Right renal cortex interstitium (tissue), 3 donors: ENCODE data around the gene RNF111. TPM values are rescaled to one million over a fixed set of nuclear protein-coding genes. Genes with fewer than 3 reads are reported as not detected.

Source experiments
- DNase-seq, 3 donors: peaks; one replicate each; pipeline ENCODE4 v3.0.0-alpha.2; 2013; ENCODE audit warnings: low read depth in 3 of 3, low spot score in 2 of 3
- polyA plus RNA-seq, 3 donors: library from polyadenylated mRNA; unstranded; fragments of 120-200 nt; gene quantifications; one replicate each; pipeline ENCODE4 v1.2.1, GENCODE V29; 2013; ENCODE audit not compliant: insufficient read length in 3 of 3

Gene RNF111
- 10 to 100 TPM; 36.9 to 37.9 (median 37.0) TPM for polyA plus RNA-seq

DNA sequence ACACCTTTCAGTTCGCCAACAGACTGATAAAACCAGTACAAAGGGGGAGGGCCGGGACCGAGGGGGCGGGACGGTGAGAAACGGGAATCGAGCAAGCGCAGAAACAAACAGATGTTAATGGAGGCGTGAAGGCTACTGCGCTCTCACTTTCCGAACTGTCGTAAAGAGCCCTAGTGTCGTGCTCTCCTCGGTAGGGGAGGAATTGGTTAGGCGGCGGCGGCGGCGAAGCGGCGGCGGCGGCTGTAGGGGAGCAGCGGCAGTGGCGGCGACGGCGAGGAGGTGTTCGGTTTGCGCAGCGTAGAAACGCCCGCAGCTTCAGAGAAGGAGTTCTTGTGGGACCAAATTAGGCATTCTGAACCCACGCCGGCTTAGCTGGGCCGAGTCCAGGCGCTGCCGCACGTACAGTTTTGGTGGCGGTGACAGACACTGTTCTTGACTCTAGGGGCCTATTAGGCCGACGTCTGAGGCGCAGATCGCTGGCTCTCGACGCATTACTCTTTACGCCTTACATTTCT is at the start of gene RNF111:
Gene RNF111, plus strand, starts transcription at position 173 of the 515 bp plus-strand sequence. CDS start 43,160 bp downstream, outside the sequence.
- peak; percentile 72 to 92 (median 91) for DNase-seq

DNA sequence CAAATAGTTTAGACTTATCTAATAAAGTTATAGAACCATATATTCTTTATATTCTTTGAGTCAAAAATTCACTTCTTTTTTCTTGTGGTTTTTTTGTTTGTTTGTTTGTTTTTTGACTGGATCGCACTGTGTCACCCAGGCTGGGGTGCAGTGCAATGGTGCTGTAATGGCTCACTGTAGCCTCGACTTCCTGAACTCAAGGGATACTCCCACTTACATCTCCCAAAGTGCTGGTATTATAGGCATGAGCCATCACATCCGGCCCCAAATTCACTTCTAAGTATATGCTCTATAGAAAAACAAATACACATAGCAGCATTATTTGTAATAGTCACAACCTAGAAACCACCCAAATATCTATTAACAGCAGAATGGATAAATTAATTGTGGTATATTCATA is 40.3 kb upstream of the RNF111 start:
- DNase-seq: no peak

DNA sequence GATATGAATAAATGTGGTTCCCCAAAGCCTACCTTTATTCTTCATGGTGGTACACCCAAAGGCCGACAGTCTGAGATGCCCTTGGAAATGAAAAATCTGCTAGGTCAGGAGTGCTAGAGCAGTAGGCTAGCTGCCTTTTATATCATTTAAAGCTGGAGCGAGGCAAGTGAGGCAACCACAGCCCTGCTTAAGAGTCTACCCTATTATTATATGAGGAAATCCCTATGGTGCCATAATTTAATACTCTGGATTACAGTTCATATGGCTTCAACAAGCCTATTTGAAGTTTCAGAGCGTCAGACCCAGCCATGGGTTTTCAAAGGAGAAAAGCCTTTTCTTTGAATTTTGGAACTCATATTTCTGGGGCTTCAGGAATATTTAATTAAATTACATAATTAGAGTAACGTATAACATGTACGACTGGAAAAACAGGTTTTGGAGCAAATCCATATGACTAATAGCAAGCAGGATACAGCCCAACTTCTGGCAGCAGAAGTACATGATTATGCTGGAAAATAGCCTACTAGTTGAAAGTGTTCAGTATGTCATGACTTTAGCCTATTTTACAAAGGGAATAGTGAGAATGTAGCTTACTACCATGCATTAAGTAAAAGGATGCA is 36.0 kb upstream of the RNF111 start:
- no peak for DNase-seq

DNA sequence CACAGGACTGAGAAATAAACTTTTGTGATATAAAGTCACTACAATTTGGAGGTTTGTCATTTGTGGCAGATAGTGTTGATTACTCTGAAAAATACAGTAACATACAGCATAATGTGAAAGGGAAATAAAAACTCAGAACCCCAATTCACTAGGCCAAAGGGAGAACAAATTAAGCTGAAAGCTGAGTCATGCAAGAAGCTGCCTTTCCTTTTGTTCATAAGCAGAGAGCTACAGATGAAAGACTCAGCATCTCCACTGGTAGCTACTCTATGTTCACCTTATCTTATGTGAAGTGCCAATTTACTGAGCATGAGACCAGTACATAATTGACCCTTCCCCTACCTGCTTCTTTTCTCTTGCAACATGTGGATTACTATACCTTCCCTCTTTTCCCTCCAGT is 34.7 kb upstream of the RNF111 start:
- no peak for DNase-seq

DNA sequence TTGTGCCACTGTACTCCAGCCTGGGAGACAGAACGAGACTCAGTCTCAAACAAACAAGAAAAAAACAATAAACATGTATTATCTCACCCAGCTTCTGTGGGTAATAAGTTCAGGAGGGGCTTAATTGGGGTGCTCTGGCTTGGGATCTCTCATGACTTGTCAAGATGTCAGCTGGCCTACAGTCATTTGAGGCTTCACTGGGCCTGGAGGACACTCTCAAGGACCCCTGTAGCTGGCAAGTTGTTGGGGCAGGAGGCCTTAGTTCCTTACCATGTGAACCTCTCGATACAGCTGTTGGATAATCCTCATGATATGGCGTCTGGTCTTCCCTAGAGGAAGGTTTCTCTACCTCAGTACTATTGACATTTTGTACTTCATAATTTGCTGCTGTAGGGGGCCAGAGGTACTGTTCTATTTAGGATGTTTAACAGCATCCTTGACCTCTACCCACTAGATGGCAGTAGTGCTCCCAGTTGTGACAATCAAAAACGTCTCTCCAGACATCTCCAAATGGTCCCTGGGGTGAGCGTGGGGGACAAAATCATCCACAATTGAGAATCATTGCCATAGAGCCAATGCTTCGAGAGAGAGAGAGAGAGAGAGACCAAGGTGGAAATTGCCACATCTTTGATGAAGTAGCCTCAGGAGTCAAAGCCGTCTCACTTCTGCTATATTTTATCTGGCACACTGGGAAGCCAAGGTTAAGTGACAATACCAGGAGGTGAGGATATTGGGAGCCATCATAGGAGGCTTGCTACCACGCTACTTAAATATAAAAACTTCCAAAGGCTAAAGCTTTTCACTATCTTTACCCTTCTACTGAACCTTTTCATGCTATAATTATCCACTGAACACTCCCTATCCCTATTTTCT is 30.1 kb upstream of the RNF111 start:
- DNase-seq: peak in 1 of 3 donors; percentile 19

DNA sequence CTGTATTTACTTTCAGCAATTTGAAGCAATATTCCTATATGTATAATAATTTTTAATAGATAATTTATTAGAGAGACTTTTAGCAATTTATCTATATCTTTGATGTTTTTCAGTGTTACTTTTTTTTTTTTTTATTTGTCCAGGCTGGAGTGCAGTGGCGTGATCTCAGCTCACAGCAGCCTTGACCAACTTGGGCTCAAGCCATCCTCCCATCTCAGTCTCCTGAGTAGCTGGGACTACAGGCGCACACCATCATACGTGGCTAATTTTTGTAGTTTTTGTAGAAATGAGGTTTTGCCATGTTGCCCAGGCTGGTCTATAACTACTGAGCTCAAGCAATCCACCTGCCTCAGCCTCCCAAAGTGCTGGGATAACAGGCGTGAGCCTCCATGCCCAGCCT is 28.7 kb upstream of the RNF111 start:
- DNase-seq: no peak

DNA sequence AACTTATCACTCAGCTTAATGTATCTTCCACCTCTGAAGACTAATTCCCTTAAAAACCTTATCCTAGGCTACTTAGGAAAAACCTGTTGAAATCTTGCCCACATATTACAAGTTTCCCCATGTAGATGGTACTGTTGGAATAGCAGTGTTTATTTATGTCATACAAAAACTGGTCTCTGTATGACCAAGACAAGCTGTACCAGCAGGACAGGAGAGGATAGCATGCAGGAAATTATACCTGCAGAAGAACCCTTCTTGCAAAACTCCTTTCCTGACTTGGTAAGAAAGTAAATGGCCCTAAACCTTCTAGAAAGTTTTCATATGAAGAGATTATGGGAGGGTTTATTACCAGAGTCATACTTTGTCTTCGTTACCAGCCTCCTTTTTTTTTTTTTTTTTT is 25.3 kb upstream of the RNF111 start:
- DNase-seq: no peak

DNA sequence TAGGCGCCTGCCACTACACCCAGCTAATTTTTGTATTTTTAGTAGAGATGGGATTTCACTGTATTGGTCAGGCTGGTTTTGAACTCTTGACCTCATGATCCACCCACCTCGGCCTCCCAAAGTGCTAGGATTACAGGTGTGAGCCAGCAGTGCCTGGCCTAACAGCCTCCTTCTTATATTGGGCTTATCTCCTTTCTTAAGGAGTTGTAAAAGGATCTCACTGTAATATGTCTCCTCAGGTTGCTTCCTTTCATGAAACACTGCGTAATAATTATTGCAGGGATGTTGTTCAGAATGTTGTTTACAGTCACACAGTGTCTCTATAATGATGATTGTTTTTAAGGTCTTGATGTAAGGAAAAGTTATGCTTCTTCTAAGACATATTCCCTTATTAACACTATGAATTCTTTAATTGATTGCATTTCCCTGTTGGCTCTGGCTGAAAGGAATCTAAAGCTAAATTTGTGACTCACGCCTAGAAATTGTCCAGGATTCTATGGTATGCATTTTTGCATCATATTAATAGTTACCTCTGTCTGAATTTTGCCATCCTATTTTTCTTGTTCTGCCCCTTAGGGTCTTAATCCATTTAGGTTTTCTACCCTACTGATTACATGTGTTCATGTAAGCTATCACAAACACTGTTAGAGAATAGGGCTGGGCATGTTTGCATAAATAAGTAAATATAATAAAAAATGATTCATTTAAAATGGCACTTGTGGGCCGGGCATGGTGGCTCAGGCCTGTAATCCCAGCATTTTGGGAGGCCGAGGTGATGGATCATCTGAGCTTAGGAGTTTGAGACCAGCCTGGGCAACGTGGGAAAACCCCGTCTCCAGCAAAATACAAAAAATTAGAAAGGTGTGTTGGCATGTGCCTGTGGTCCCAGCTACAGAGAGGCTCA is 24.5 kb upstream of the RNF111 start:
- no peak for DNase-seq

DNA sequence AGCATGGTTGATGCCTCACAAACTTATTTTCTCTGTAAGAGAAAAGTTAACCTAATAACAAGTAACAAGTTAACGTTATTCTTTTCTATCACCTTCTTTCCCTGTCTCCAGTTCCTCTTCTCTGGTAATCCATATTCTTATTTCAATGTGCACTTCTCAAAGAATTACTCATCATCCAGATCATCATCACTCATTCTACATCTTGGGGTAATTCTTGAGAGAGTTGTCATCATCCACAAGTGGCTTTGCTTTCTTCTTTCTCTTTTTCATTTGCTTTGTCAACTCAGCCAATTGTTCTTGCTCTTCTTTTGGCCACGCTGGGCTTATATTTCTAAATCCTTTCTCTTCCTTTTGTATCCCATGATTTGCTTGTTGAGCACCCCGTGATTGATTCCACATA is 20.8 kb upstream of the RNF111 start:
- DNase-seq: no peak

DNA sequence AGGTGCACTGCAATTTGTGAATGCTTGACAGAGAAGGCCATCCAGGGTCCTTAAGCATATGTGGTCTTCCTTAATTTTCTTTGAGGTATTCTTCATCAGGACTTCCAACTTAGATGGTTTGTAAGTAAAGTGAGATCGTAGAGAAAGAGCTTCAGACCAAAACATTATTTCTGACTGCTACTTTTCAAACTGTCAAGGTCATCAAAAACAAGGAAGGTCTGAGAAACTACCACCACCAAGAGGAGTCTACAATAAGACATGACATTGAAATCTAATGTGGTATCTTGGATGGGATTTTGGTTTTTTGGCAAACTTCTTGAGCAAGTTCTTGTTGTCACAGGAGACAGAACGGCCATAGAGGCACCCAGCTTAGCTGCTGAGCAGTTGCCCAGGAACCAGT is 20.0 kb upstream of the RNF111 start:
- no peak for DNase-seq

DNA sequence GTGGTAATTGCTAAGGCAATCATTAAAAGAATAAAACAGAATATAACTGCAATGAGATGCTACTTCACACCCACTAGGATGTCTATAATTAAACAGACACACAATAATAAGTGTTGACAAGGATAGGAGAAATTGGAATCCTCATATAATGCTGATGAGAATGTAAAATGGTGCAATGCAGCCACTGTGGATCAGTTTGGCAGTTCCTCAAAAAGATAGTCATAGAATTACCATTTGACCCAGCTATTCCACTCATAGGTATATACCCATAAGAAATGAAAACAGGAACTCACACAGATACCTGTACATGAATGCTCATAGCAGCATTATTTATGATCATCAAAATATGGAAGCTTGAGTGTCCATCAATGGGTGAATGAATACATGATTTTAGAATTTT is 9.6 kb upstream of the RNF111 start:
- DNase-seq: no peak

DNA sequence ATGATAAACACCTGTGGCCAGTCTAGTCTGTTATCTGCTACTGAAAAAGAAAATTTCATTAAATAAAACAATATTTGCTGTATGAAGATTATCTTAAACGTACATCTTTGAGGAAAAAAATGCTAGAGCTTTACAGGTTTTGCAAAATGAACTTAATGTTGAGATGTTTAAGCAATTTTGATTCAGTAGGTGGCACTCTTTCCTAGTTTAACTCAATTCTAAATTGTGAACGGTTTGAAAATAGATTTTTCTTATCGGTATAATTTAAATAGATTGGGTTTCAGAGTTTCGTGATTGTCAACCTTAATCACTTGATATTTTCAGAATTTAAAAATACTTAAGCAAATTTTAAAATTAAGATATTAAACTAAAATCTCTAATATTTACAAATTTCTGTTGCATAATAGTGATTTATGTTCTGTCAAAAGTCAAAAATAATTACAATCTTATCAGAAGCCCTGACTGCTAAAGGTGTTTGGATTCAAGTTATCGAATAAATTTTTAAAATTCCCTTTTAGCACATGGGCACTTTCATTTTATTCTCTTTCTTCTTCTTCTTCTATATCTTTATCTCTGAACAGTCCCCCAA is 7.0 kb upstream of the RNF111 start:
- no peak for DNase-seq

DNA sequence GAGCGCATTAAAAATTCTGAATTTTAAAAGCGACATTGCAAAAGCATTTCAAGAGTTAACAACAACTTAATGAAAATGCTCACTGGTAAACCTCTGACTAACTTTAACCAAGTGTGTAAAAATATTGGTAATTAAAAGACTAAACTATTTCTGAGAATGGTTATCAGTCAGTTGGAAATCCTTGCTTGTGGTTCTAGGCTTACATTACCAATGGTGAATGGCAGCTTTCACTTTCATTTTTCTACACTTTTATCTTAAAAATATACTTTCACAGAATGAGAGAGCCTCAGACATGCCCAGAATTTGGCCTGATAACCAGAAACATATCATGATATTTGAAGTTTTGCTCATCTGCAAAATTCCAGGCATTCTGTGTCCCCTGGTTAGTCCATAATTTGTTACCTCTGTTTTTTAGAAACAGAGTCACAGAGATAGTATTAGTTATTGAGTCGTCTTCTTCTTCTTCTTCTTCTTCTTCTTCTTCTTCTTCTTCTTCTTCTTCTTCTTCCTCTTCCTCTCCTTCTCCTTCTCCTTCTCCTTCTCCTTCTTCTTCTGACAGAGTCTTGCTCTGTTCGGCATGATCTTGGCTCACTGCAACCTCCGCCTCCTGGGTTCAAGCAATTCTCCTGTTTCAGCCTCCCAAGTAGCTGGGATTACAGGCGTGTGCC is 5.5 kb upstream of the RNF111 start:
- DNase-seq: no peak

DNA sequence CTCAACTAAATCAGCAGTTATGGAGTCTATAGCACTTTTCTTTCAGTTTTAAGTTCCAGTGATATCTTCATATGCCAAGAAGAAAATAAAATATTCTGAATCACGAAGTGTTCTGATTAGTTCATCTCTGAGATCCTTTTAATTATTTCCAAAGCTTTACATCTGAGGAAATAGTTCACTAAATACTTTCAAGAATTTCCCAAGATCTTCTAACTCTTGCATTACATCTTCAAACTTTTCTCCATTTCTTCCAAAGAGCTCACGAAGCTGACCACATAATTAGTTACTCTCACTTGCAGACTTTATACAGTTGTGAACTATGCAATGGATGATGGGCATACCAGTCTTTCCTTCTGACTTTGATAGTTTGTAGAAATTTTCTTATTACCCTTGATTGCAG is 4.2 kb upstream of the RNF111 start:
- DNase-seq: no peak

DNA sequence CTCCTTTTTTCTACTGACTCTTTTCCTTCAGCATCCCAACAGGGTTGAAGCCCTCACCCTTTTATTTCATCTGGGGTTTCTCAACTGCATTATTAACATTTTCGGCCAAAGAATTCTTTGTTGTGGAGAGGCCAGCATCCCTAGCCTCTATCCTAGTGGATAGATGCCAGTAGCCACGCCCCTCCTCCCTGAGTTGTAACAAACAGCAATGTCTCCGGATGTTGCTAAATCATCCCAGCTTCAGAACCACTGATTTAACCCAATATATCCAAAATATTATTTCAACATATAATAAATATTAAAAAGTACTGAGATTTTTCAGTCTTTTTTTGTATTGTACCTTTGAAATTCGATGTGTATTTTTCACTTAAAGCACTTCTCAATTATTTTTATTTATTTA is 2.0 kb upstream of the RNF111 start:
- DNase-seq: no peak

DNA sequence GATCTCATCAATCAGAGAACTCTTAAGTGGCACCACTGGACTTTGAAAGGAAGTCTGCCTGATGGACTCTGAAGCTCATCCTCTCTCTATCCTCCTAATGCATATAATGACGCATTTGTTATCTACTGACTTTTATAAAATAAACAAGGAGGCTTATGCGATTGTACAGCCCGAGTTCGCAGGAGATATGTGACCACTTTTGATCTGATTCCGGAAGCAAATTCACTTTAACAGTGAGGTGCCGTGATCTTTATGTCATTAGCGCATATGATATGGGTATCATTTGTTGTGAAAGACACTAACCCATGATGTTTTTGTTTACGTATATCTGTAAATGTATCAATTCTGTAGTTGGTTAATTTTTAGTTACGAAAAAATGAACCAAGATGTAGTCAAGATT is 427 bp upstream of the RNF111 start:
- DNase-seq: no peak

DNA sequence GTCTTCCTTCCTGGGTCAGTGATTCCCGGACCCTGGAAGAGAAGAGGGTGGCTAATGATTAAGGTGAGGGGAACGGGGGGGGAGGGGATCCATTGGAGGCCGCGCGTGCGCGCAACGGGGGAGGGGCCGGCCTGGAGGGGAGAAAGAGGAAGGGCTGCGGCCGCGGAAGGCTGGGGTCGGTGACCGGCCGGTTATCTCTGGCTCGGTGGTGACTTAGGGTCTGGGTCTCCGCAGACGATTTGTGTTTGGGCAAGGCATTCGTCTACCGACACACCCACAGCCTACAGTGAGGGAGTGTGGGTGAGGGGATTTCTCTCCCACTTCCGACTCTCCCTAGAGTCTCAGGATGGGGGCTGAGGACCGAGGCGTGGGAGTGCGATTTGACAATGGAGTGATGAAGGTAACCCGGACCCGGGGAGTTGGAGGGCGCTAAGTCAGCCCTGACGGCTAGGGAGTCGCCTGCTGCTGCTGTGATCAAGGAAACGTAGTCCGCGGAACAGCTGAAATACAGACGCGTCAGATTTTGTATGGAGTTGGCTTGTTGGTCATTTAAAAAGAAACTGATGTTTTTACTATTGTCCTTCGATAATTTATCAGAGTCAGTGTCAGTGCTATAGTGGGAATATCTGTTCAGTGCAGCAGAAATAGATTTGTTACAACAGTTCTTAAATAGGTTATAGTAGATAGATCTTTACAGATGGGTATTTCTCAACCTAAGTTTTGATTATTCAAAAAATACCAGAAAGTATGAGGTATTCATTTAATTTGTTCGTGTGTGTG is 733 bp downstream of the RNF111 start:
- peak; percentile 67 to 69 (median 68) for DNase-seq

DNA sequence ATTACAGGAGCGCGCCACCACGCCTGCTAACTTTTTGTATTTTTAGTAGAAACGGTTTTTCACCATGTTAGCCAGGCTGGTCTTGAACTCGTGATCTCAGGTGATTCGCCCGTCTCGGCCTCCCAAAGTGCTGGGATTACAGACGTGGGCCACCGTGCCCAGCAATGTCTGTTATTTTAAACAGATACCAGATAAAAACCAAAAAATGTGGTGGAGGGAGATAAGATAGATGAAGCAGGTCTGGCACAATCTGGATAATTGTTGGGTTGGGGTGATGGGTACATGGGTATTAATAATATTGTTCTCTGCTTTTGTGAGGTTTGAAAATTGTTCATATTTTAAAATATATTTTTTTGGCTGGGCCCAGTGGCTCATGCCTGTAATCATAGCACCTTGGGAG is 4.7 kb downstream of the RNF111 start:
- DNase-seq: no peak

DNA sequence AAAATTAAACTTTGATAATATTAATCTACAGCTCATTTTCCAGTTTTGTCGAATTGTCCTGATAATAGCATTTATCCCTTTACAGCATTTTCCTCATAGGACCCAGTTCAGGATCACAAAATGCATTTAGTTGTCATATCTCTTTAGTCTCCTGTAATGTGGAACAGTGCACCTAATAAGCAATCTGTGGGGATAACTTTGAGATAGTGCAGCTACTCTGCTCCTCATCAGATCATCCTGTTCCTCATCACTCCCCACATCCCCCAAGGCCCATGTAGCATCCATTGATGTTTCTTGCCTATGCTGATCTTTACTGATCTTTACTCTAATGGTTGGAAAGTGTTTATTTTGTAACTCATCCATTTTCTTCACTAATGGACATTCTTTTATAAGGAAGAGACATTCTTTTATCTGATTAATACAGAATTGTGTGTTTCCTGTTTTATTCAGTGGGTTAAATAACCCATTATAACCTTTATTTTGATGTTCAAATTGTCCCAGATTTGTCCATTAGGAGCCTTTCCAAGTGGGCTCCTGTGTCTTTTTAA is 7.5 kb downstream of the RNF111 start:
- no peak for DNase-seq
